GM19467 (cell line): ENCODE measurements around the gene DCANP1.

ENCODE experiments used
- ATAC-seq: cut with Tn5 transposase; IDR thresholded peaks from one replicate; pipeline ENCODE4 v1.9.1; 2021; ENCODE audit warnings: mild to moderate bottlenecking, moderate library complexity; ENCODE audit not compliant: unreplicated experiment

The DCANP1 gene

GRCh38 chr5:135442431-135443160, 4.6 kb downstream of the DCANP1 start:
- ATAC-seq = no peak

DNA sequence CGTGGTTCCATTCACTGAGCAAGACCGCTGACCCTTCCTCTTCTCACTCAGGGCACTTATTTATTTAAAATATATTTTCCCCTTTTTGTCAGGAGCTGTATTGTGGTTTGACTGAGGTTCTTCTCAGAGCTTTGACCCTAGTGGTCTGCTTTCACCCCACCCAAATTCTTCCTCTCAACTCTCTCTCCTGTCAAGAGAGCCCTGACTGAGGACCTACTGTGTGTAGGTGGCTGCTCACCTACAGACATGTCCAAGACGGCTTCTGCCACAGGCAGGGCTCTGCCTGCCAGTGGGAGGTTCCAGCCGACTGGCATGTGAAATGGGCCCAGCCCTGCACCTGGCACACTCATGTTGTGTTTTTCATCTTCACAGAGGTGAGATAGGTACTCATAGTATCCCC, 5.2 kb downstream of the DCANP1 start:
- ATAC-seq = no peak

DNA sequence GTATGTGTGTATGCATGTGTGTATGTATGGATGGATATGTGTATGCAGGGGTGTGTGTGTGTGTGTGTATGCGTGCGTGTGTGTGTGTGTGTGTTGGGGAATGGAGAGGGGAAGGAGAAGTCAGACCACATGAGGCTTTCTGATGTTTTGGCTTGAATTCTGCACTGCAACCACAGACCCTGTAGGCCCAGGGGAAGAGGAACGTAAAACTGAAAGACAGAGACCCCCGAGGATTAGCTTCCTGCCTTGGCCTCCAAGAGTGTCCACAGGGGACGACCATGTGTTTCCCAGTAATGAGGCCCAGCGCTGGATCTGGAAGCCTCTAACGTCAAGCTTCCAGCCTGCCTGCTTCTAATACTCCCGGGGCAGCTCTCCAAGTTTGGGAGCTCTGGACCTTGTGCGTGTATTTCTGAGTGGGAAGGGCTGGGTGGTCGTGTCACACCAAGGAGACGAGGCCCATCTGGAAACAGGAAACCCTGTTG, 5.8 kb downstream of the DCANP1 start:
- ATAC-seq = no peak

DNA sequence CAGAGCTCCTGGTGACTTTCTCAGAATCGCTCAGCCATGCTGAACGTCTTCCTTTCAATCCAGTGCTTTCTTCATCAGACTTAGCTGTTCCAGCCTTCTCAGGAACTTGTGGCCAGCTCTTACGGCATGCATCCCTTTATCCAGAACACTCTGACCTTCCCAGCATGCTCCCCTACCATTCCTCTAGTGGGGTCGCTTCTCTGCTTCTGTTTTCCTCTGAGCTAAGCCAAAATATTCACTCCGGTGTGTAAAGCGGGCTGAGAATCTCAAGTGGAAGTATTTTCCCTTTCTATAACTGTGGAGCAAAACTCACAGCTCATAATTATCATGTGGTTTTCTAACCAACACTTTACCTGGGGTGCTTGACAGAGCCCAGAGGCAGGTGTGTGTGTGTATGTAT, 6.2 kb downstream of the DCANP1 start:
- no peak for ATAC-seq

DNA sequence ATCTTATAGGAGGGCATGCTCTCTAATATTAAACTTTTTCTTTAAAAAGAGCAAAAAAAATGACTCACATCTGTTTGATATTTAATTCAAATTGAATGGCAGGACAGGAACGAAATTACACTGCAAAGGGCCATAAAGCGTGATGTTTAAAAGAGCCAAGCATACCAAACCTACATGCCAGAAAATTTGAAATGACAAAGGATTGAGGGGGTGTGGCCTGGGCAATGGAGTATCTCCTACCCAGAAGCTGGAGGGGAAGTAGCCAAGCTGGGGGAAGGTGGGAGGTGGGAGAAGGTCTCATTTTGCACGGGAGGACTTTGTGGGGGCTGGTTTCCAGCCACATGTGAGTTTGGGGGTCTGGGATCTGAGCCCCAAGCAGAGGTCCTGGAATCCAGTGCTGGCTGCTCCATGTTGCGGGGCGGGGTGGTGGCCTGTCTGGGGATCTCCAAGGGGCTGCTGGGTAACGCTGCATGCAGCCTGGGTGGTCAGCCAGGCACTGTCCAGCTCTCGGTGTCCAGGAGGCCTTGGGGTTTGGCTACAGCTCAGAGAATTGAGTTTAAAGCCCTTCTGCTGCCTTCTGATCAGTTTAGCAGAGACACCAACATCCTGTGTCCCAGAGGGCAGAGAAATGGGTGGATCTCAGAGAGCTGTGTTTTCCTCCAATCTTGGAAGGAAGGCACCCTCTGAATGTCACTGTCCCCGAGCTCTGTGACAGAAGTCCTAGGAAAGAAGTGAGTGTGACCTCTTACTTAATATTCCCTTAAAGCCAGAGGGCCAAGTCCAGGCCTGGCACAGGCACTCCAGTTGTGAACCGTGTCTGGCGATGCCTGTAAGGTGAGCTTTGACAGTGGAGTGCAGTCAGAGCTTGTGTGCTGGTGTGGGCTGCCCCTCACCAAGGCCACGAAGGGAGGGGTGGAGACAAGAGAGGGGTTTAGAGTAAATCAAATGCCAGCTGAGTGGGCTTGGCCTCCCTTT, 7.6 kb downstream of the DCANP1 start:
- no peak for ATAC-seq

DNA sequence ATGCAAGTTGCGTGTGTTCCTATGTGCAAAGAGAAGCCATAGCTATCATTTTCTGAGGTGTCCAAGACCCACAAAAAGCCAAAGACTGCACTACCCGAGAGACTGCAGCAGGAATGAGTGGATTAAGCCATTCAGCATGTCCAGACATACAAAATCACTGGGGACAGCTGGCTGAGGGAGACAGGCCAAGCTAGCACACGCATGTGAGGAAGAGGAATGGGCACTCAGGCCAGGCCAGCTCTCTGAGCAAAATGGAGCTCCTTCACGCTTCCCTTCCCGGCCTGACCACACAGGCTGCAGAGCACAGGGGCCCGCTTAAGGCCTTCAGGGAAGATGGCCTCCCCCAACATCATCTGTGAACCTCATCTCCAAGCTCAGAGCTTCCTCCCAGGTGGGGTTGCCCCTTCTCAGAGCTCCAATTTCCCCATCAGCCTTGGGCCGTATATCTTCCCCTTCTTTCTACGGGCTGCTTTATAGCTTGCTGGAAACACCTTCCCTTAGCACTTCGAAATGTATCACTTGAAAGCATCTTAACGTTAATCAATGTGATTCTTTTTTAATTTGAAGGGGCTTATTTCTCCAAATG, 8.4 kb downstream of the DCANP1 start:
- ATAC-seq = no peak

GRCh38 chr5:135437796-135438560, 9.2 kb downstream of the DCANP1 start:
- no peak for ATAC-seq

DNA sequence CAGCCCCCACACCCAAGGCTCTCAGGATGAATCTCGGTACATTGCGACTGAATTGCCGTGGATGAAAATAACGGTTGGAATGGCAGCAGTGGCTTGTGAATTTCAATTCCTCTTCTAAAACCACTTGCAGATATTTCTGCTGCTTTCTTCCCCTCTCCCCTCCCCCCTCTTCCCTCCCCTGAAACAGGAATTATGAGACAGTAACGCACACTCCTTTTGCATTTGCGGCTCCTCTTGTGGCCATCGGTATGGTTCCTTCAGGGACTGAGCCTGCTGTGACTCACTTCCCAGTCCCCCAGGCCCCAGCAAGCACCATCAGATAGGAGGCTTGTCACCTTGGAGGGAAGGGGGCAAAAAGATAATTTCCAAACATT, 9.7 kb downstream of the DCANP1 start:
- no peak for ATAC-seq

DNA sequence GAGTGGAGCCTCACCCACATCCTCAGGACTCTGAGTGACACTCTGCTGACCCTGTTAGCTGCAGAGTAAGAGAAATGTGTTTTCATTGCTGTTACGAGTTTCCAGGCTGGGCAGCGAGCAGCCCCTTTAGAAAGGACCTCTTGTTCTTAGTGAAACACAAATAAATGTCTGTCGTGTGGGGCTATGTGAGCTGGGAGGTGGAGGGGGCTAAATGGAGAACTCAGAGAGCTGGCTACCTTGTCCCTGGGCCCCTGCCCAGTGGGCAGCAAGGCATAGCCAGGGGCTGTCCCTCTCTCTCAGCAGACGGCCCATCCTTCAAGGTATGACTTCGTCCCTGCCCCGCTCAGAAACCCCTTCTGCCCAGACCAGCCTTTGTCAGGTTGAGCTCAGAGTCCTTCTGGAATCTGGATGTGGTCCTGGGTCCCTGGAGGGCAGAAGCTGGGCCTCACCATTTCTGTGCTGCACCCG, 10.2 kb downstream of the DCANP1 start:
- ATAC-seq = no peak

- ATAC-seq = no peak
These were observed 11.4 kb downstream of the DCANP1 start for GRCh38 chr5:135435467-135436330.

GRCh38 chr5:135434591-135435466, 12.3 kb downstream of the DCANP1 start:
- ATAC-seq = no peak

GRCh38 chr5:135433681-135434426, 13.3 kb downstream of the DCANP1 start:
- ATAC-seq = no peak

GRCh38 chr5:135432113-135432512, 15.0 kb downstream of the DCANP1 start:
- no peak for ATAC-seq

GRCh38 chr5:135430135-135430437, 17.1 kb downstream of the DCANP1 start:
- ATAC-seq = no peak

- no peak for ATAC-seq
These were observed 17.6 kb downstream of the DCANP1 start for GRCh38 chr5:135429301-135430134.

DNA sequence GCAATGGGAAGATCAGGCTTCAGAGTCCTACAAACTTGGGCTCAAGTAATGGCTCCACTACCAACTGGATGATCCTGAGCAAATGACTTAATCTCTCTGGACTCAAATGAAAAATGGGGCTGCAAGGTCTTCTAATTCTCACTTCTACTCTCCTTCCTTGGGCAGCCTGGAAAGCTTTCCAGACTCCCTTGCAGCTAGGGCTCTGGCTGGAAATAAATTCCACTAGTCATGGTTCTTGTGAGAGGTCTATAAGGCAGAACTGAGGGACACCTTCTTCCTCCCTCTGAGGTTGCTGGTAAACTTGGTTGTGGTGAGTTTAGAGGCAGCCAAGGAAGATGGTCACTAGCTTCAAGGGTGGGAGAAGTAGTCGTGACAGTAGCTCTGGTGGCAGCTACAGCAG, 18.6 kb downstream of the DCANP1 start:
- ATAC-seq = no peak
